ENCODE results near the gene LRRC47.

LRRC47 gene

DNA sequence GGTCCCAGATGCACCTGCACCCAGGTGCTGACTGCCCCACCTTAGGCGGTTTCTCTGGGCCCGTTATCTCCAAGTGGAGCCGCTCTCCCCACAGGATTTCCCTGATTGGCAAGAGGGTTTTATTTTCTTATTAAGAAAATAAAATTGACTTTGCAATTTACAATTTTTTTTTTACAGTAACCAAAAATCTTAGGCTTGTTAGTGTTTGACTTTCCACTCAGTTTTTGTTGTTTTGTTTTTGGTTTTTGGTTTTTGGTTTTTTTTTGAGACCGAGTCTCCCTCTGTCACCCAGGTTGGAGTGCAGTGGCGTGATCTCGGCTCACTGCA is 48.8 kb downstream of the LRRC47 start:
- DNase-seq (ENCODE audit: low read depth), result no peak

DNA sequence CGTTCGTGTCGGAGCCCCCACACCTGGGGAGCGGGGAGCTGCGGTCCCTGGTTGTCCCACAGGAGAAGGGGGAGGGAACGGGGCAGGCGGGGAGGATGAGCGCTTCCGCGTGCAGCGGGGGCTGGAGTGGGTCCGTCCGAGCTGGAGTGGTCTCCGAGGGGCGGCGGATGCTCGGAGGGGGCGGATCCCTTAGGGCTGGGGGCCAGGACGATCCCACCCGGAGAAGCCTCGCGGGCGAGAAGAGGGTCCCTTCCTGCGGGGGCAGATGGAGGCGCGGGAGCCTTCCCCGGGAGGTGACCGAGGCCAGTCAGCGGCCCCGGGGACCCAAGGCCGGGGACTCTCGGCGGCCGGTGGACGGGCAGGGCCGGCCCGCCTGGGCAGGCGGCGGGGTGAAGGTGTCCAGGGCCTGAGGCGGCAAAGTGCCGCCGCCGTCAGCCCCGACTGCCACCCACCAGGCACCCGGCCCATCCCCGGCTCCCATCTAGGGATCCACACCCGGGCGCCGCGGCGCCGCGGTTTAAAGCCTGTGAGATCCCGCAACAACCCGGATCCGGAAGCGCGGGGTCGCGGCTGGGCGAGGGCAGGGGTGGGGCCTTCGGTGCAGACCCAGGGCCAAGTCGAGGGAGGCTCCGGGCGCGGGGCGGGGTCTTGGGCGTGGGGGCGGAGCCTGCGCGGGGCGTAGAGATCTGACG is 49.3 kb downstream of the LRRC47 start:
- DNase-seq (ENCODE audit: low read depth), result peak; percentile 79

DNA sequence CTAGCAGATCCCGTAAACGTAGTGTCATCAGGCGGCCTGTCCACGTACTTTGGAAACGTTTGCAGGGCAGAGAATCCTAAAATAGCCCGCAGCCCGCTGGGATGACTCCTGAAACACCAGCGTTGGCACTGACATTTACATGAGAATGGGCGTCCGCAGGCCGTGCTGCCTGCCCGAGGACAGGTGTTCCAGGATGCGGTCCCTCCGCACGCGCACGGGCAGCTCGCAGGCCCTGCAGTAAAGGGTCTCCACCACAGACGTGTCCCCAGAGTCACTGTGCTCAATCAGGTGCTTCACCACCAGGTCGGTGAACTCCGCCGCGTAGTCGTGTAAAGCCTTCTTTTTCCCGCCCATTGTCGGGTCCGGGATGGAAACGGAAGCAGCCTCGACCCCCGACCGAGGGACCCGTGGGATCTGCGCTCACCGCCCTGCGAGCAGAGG is 49.9 kb downstream of the LRRC47 start:
- no peak for DNase-seq (ENCODE audit: low read depth)

DNA sequence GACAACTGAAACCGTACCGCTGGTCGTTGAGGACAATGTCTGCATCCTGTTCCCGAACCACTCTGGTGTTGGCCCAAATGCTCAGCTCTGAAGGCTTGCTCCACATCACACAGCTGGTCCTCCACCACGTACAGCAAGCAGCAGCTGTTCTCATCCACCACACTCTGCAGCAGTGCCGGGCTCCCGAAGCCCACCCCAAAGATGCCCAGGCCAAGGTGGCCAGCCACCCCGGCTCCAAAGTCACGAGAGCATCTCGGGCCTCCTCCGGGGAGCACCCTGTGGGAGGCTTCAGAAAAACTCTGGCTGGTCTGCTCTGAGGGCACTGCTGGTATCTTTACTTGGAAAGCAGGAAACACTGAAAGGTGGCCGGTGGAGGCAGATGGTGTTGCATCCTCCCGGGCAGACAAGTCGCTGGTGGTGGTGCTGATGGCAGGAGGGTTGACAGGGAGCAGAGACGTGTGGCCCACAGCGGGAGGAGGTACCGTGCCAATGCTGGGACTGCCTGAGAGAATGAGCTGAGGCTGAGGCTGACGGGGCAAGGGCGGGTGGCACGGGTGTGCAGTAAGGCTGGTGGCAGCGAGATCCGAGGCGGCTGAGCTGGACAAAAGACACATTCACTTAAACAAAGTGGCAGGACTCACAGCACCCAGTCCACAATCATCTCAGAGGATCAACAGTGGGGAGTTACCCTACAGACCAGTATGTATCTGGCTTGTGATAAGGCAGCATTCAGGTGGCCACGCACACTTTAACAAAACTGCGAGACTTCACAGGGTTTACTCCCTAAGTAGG is 50.5 kb downstream of the LRRC47 start:
- DNase-seq (ENCODE audit: low read depth), result no peak

DNA sequence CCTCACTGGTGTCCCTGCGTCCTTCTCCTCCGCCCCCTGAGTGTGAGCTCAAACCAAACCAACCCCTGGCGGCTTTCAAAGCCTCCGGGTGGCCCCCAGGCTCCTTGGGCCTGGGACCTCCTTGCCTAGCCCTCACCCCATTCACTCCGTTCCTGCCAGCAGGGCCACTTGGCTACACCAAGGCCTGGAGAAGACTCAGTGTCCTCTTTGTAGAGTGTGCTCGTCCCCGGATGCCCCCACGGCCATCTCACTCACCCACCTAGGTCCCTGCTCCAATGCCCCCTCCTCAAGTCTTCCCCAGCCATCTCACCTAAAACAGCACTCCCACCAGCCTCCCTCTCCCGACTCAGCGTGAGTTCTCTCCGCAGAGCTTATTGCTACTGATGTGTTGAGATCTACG is 51.2 kb downstream of the LRRC47 start:
- DNase-seq (ENCODE audit: low read depth), result no peak

DNA sequence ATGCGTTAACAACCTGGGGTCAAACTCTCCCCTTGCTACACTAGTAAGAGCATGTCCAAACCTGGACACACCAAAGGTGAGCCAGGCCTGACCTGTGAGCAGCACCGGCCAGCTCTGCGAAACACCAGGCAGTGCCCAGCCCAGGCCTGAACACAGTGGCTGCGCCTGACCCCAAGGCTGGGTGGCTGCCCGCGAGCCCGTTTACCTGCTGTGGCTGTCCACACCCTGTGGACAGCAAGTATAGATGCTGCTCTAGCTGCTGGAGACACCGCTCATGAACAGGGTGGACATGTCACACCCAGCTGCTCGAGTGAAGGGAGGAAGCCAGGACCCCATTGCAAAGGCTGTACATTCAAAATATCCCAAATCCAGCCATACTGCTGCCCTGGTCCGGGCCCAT is 51.7 kb downstream of the LRRC47 start:
- no peak for DNase-seq (ENCODE audit: low read depth)

DNA sequence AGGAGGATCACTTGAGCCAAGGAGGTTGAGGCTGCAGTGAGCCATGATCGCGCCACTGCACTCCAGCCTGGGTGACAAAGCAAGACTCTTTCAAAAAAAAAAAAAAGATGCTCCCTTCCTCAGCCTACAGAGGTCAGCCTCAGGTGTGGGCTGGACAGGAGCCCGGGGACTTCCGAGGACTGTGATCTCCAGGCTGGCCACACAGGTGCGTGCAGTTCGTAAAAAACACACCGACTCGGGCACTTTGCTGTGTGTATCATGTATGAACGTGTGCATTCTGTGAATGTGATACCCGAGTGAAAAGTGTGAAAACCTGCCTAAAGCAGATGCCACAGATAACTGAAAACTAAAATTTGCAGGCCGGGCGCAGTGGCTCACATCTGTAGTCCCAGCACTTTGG is 52.5 kb downstream of the LRRC47 start:
- no peak for DNase-seq (ENCODE audit: low read depth)

DNA sequence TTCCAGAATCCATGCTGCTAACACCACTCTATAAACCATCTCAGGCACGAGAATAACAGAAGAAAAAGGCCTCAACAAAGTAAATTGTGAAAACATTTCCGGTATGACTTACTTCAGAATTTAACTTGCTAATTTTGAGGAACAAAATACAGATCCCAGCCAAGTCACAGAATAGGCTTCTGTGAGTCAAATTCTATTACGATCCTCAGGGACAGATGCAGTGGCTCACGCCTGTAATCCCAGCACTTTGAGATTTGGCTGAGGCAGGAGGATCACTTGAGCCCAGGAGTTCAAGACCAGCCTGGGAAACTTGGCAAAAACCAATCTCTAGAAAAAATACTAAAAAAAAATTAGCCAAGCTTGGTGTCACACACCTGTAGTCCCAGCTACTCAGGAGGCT is 52.9 kb downstream of the LRRC47 start:
- DNase-seq (ENCODE audit: low read depth), result no peak

DNA sequence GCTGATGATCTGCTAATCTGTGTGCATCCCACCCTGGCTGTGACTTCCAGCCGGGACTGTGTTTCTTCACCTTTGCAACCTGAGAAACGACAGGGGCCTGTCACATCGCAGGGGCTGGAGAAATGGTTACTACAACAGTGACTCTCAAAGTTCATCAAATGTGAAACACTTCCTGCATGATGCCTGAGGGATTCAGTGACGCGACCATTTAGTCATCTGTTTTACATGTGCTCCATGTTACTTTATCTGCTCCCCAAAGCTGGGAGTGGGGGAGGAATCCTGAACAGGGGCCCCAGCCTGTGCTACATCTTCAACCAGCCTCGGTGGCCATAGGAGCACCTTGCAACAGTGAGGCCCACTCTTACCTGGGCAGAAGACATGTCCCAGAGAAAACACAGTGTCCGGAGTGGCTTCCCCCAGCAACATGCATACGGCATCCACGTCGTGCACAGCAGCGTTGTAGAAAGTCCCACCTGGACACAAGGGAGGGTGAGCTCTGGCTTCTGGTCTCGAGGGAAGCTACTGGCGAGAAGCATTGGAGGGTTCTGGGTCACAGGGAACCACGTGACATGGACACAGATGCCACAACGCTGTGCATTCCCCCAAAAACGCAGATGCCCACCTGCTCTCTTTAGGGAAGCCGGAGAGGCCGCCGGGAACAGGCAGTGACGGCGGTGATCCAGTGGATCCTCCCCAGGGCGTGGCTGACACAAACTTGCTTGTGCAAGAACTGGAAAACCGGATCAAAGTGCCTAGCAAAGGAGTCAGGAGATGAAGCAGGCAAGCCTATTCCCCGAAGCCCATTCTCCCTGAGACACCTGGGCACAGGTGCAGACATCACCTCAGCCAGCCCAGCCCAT is 53.6 kb downstream of the LRRC47 start:
- no peak for DNase-seq (ENCODE audit: low read depth)

DNA sequence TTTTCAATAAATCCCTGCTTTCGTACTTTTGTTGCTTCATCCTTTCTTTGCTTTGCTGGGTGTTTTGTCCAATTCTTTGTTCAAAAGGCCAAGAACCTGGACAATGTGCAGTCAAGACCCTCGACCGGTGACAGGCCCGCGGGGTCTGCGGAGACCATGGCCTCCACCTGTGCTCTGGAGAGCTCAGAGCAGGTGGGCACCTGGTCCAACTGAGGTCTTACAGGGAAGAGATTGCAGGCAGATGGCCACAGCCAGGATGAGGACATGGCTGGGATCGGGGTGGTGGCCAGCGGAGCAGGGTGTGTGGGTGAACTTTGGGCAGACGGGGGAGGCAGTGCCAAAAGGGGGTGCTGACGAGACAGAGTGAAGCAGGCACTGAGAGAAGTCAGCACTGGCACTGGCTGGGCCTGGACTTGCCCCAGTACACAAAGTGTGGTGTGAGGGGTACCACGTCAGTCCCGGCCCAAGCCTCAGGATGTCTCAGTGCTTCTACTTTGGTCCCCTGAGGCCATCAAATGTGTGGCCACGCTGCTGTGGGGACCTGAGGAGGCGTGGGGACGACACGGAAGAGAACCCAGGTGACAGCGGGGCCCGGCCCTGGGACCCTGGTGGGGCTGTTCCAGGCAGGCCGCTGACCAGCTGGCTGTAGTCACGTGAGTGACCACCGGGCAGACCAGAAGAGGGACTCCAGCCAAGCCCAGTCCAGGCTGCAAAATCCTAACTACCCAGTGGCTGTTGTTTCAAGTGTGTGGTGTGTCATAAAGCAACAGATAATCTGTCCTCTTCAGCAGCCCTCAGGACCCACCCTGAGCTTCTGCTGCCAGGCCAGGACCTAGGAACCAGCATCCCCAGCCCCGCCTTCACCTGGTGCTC is 54.5 kb downstream of the LRRC47 start:
- DNase-seq (ENCODE audit: low read depth), result no peak

DNA sequence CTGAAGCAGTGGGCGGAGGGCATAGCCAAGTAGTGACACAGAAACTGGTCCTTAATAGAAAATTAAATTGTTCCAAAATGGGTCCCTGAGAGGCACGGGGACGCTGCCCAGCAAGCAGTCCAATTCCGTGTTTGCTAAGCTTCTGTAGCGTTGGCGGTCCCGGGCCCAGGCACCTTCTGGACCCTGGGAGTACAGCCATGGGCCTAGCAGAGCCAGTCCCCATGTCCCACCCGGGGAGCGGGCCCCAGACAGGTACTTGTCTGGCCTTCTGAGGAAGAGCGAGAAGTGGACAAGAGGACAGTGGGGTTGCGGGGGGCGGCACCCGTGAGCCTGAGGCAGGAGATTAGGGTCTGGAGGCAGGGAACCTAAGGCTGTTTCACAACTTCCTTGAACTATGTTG is 55.5 kb downstream of the LRRC47 start:
- DNase-seq (ENCODE audit: low read depth), result no peak

DNA sequence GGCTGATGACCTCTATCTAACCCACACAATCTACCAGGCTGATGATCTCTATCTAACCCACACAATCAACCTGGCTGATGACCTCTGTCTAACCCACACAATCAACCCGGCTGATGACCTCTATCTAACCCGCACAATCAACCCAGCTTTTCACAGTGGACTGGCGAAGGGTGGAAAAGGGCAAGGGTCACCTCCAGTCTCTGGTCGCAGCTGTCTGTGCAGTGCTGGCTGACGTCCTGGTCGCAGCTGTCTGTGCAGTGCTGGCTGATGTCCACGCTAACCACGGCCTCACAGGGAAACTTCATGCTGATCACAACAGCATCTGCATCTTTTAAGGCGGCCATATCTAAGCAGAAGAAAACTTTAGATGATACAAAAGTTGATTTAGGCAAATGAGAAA is 56.3 kb downstream of the LRRC47 start:
- no peak for DNase-seq (ENCODE audit: low read depth)

DNA sequence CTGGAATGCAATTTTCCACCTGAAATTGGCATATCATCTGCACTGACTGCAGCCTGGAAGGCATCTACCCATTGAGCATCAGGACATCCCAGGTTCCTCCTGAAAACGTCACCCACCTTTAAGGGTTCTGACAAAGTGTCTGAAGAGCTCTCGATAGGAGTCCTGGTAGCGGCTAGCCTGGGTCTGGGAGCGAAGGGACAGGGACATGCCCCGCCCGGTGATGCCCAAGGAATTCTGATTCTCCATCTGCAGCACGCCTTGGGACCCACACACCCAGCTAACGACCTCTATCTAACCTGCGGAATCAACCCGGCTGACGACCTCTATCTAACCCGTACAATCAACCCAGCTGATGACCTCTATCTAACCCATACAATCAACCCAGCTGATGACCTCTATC is 57.4 kb downstream of the LRRC47 start:
- DNase-seq (ENCODE audit: low read depth), result no peak

DNA sequence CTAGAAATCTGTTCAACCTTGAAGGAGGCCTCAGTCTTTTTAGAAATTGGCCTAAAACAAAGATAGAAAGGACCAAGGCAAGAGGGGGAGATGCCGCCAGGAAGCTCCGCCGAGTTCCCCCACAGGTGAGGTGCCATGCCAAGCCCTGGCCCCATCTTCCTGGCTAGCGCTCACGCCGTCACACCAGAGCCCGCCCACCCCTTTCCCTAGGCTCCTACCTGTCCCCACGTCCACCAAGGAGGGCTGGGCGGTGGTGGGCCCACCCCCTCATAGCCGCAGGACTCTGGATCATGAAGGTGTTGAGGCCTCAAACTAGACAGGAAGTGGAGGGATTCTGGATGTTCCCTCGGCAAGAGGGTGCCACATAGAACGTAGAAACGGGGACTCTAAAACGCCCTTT is 59.6 kb downstream of the LRRC47 start:
- no peak for DNase-seq (ENCODE audit: low read depth)

DNA sequence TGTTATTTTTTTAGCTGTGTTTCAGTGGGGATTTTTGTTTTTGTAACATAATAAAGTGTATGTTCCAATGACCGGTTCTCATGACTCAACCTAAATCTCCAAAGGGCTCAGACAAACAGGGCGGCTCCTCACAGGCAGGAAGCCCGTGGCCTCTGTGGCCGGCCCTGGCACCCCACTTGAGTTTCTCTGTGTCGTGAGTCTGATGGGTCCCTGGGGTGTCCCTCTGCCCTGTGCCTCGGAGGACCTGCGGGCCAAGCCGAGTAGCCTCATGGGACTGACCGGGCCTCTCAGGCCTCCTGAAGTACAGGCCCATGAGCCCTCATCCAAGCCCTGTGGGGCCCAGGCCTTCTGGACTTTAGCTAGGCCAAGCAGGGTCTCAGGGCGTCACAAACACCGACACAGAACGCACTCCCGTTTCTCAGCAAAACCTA is 60.2 kb downstream of the LRRC47 start:
- DNase-seq (ENCODE audit: low read depth), result no peak

DNA sequence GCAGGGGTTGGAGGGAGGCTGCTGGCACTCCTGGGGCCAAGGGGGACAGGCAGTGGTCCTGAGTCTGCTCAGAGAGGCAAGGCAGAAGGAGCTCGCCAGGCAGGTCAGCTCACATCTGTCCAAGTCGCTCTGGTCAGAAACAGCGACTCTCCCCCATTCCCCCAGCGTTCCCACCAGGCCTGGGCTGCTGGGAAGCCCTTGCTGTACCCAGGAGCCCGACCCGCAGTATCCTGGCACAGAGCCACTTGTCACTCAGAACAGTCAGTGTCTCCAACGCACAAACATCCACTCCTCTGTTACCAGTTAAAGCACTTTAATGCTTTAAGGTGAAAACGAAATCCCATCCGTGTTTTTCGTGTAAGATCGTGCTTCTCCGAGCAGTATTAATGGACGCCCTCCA is 60.6 kb downstream of the LRRC47 start:
- DNase-seq (ENCODE audit: low read depth), result no peak

DNA sequence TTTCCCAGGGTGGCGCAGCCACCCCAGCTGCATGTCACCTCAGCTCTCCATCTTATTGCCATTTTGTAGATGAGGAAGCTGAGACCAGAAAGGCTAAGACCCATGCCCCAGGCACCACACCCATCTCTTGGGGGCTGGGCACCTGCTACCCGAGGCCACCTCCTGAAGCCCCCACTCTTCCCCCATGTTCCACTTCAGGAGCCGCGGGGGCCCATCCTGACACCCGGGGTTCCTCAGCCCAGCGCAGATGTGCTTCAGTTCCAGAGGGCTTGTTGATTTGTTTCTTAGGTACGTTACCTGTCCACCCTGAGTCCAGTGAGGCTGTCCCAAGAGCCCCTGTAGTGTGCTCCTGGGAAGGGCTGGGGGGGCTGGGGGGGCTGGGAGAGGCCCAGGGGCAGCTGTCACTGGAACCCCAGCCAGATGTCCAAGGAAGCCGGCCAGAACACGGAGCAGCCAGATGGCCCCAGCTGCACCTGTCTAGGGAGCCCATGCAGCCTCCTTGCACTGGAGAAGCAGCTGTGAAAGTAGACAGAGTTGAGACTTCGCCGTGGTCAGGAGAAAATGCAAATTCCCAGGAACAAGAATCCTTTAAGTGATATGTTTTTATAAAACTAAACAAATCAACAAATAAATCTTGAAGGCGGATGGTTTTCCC is 61.1 kb downstream of the LRRC47 start:
- DNase-seq (ENCODE audit: low read depth), result no peak

DNA sequence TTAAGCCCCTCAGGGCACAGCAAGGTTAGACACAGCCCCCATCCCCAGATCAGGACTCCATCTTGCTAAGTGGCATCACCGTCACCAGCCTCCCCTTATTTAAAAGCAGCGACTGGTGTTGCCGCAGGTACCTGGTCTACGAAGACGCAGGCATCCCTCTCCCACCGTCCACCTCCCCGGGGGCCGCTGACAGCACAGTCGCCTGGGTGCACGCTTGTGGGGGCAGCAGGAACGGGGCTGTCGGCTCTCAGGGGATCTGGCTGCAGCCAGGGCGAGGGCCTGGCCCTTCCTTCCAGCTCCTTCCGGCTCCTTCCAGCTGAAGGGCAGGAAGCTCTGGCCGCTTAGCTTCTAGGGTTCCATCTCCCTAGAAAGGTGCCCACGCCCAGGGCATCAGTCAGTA is 61.7 kb downstream of the LRRC47 start:
- DNase-seq (ENCODE audit: low read depth), result no peak

DNA sequence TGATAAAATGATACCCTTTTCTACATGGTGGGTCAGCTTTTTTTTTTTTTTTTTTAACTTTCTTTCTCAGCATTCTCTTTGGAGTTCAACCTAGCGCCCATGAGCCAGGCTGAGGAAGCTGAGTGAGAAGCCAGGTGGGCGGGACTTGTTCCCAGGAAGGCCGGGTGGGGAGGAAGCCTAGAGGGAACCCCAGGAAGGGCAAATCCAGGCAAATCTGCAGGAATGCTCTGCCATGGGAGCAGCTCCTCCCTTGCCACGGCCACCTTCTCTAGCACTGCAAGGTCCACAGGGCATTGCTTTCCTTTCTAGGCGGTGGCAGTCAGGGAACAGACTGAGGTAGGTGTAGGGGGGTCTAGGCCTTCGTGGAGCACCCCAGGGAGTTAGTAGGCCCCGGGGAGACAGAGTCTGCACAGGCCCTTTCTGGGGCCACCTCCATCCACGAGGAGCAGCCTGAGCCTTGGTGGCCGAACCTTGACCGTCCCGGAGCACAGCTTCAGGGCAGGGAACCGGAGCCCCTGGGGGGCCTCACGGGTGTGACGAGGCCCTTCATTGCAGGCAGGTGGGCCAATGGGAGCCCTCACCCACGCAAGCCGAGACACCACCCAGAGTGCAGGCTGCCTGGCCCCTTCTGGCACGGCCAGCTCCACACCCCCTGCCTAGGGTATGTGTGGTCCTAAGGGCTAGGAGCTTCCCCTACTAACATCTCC is 62.3 kb downstream of the LRRC47 start:
- DNase-seq (ENCODE audit: low read depth), result no peak

DNA sequence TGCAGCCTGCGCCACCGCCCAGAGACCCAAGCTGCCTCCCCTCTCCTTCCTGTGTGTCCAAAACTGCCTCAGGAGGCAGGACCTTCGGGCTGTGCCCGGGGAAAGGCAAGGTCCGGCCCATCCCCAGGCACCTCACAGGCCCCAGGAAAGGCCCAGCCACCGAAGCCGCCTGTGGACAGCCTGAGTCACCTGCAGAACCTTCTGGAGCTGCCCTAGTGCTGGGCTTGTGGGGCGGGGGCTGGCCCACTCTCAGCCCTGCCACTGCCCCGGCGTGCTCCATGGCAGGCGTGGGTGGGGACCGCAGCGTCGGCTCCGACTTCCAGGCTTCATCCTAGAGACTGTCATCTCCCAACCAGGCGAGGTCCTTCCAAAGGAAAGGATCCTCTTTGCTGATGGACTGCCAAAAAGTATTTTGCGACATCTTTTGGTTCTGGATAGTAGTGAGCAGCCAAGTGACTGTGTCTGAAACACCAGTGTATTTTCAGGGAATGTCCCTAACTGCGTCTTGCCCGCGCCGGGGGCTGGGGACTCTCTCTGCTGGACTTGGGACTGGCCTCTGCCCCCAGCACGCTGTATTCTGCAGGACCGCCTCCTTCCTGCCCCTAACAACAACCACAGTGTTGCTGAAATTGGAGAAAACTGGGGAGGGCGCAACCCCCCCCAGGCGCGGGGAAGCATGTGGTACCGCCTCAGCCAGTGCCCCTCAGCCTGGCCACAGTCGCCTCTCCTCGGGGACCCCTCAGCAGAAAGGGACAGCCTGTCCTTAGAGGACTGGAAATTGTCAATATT is 63.0 kb downstream of the LRRC47 start:
- DNase-seq (ENCODE audit: low read depth), result no peak
